Measurements from ENCODE around the gene PNRC2.
"Not testable (repeated sequence)": the region's sequence is repeated elsewhere in the genome, so short reads cannot be mapped to it uniquely, and the experiment has no call there.

Gene PNRC2

GRCh38 chr1:24003331-24003972 is 43.8 kb downstream of the PNRC2 start:
- TF ChIP-seq CTCF (IDR thresholded peaks at IDR 0.05; ENCODE audit: low read depth, low read length, missing control alignments), result peak; percentile 8
- in situ Hi-C loops (cut with HindIII; ENCODE audit: low sequenced_read_pairs), result no loop called here
- no peak overlapping the region for H3K4me3 ChIP-seq (ENCODE audit: low read depth, low read length)
- peak; percentile 86 for DNase-seq (ENCODE audit: low read depth)

- in situ Hi-C loops (cut with HindIII; ENCODE audit: low sequenced_read_pairs), result no loop called here
- TF ChIP-seq CTCF (IDR thresholded peaks at IDR 0.05; ENCODE audit: low read depth, low read length, missing control alignments), result no peak
- no peak overlapping the region for H3K4me3 ChIP-seq (ENCODE audit: low read depth, low read length)
- DNase-seq (ENCODE audit: low read depth), result no peak
These were observed 44.5 kb downstream of the PNRC2 start for GRCh38 chr1:24004132-24004531.

- no peak overlapping the region for H3K4me3 ChIP-seq (ENCODE audit: low read depth, low read length)
- in situ Hi-C loops (cut with HindIII; ENCODE audit: low sequenced_read_pairs), result no loop called here
- no peak for TF ChIP-seq CTCF (IDR thresholded peaks at IDR 0.05; ENCODE audit: low read depth, low read length, missing control alignments)
- no peak for DNase-seq (ENCODE audit: low read depth)
These were observed 45.5 kb downstream of the PNRC2 start for GRCh38 chr1:24005163-24005562.

- in situ Hi-C loops (cut with HindIII; ENCODE audit: low sequenced_read_pairs), result no loop called here
- H3K4me3 ChIP-seq (ENCODE audit: low read depth, low read length), result no peak overlapping the region
- no peak for TF ChIP-seq CTCF (IDR thresholded peaks at IDR 0.05; ENCODE audit: low read depth, low read length, missing control alignments)
- no peak for DNase-seq (ENCODE audit: low read depth)
These were observed 47.5 kb downstream of the PNRC2 start for GRCh38 chr1:24007079-24007478.

GRCh38 chr1:24008574-24009184 is 49.1 kb downstream of the PNRC2 start:
- DNase-seq (ENCODE audit: low read depth), result peak; percentile 63
- in situ Hi-C loops (cut with HindIII; ENCODE audit: low sequenced_read_pairs); H3K4me3 ChIP-seq (ENCODE audit: low read depth, low read length): not testable (repeated sequence)

GRCh38 chr1:24009406-24009805 is 49.8 kb downstream of the PNRC2 start:
- TF ChIP-seq CTCF (IDR thresholded peaks at IDR 0.05; ENCODE audit: low read depth, low read length, missing control alignments), result no peak
- in situ Hi-C loops (cut with HindIII; ENCODE audit: low sequenced_read_pairs), result no loop called here
- no peak for DNase-seq (ENCODE audit: low read depth)
- H3K4me3 ChIP-seq (ENCODE audit: low read depth, low read length), result no peak overlapping the region

GRCh38 chr1:24010650-24011049 is 51.0 kb downstream of the PNRC2 start:
- TF ChIP-seq CTCF (IDR thresholded peaks at IDR 0.05; ENCODE audit: low read depth, low read length, missing control alignments), result no peak

GRCh38 chr1:24012878-24013277 is 53.2 kb downstream of the PNRC2 start:
- in situ Hi-C loops (cut with HindIII; ENCODE audit: low sequenced_read_pairs); H3K4me3 ChIP-seq (ENCODE audit: low read depth, low read length); DNase-seq (ENCODE audit: low read depth): not testable (repeated sequence)

More at GRCh38 chr1:24010650-24011049, 51.0 kb downstream of the PNRC2 start:
- no peak for DNase-seq (ENCODE audit: low read depth)
- in situ Hi-C loops (cut with HindIII; ENCODE audit: low sequenced_read_pairs), result no loop called here
- H3K4me3 ChIP-seq (ENCODE audit: low read depth, low read length), result no peak overlapping the region

All from astrocyte of the cerebellum (primary cell).